GM18498 (cell line): ENCODE measurements around the gene CNIH3.
A peak's percentile ranks its signal among the peaks of the same experiment; 100 is the strongest.
"Not testable (repeated sequence)": the region's sequence is repeated elsewhere in the genome, so short reads cannot be mapped to it uniquely, and the experiment has no call there.

Experiments used
- ATAC-seq: cut with Tn5 transposase; IDR thresholded peaks from one replicate; pipeline ENCODE4 v1.9.1; 2021; ENCODE audit warnings: mild to moderate bottlenecking, moderate library complexity; ENCODE audit not compliant: unreplicated experiment

Gene CNIH3

GRCh38 chr1:224684979-224685425 lies 68.9 kb downstream of the CNIH3 start:
- no peak for ATAC-seq

GRCh38 chr1:224686140-224686539 lies 70.0 kb downstream of the CNIH3 start:
- not testable (repeated sequence) for ATAC-seq

- no peak for ATAC-seq
Measured at GRCh38 chr1:224687465-224687864, 71.3 kb downstream of the CNIH3 start.

GRCh38 chr1:224689374-224689773 lies 73.3 kb downstream of the CNIH3 start:
- no peak for ATAC-seq

DNA sequence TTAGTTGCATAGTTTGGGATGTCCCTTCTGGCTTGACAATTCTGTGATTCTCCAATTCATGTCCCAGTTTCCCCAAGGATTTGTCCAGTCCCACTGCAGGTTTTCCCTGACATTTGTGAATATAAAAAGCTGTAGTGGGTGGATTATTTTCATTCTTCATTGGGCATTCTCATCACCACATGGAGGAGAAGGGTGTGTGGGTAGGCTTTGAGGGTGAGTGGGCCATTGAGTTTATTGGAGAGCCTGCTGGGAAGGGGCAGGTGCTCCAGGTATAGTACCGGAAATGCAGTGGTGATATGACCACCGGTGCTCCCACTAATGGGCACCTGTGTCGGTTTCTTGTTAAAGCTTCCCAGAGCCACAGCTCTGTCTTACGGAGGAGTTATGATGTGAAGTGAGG lies 74.5 kb downstream of the CNIH3 start:
- ATAC-seq = no peak

GRCh38 chr1:224691148-224691925 lies 75.2 kb downstream of the CNIH3 start:
- ATAC-seq = no peak

DNA sequence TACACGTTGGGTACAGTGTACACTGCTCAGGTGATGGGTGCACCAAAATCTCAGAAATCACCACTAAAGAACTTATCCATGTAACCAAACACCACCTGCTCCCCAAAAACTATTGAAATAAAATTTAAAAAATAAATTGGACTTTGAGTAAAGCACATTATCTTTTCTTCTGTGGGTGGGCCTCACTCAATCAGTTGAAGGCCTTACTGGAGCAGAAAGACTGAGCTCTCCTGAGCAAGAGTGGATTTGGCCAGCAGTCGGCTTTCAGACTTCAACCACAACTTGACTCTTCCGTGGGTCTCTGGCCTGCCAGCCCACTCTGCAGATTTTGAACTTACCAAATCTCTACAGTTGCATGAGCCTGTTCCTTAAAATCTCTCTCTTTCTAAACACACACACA lies 78.9 kb downstream of the CNIH3 start:
- no peak for ATAC-seq

GRCh38 chr1:224696021-224696420 lies 79.9 kb downstream of the CNIH3 start:
- ATAC-seq = no peak

DNA sequence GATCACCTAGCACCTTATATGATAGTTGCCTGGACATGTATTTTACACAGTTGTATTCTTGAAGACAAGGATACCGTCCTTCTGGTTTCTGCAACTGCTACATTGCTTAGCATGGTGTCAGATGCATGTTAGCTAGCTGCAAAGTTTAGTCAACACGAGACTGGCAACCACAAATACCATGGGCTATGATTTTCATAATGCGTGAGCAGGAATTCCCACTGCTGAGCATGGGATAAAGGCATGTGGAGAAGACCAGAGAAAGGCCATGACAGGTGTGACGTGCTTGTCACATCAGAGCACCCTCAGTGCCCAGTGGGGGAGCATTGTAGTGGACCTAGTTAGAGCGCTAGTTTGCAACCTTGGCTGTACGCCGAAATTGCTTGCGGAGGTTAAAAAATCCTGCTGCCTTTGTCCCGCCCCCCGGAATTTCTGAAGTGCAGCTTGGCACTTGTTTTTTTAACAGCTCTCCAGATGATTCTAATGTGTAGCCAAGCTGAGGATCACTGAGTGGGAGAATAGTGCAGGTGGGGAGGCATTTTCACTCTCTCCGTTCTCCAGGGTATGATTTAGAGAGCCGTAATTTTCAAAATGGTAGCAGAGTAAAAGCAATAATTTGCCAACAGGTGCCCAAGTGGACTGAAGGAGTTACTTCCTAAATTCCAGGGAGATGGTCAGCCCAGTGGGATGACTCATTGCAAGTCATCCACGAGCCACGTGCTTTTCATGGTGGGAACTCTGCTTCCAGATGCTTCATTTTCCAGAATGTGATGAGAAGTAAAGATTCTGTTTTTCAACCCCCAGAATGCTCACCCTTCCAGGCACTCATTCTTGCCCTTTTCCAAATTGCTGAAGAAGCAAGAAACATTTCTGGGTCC lies 81.0 kb downstream of the CNIH3 start:
- no peak for ATAC-seq

DNA sequence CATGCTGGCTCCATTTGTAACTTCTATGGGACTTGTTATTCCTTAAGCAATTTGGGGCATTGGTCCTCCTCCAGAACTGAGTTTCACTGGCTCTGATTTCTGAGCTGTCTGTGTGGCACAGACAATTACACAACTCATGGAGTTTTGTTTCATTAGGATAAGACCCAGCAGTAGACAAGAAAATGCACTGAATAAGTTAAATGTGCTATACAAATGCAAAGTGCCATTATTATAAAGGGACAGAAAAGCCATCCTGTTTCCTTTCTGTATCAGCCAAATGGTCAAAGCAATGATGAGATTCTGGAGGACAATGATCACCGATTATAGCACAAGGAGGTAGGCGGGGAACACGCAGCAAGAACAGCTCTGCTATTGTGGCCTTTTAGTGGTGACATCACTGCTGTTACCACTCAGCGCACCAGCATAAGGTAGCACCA lies 81.9 kb downstream of the CNIH3 start:
- ATAC-seq = no peak

DNA sequence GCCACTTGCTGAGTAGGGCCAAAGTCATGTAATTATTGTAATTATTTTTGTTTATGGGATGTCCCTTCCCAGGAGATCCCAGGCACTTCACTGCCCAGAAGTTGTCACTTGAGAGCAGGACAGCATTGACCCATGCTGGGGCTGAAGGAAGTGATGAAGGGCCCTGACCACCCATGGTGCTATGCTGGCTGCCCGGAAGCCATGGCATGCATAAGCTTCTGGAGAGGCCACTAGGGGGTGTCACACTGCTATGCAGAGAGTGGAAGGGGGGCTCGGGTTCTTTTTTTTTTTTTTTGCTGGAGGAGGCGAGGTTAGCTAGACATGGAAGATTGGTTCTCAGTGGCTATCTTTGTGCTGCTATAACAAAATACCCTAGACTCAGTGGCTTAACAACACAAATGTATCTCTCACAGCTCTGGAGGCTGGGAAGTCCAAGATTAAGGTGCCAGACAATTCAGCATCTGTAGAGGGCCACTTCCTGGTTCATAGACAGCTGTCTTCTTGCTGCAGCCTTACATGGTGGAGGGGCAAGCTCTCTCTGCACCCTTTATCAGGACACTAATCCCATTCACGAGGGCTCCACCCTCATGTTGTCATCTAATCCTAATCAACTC lies 84.9 kb downstream of the CNIH3 start:
- peak; percentile 74 for ATAC-seq

DNA sequence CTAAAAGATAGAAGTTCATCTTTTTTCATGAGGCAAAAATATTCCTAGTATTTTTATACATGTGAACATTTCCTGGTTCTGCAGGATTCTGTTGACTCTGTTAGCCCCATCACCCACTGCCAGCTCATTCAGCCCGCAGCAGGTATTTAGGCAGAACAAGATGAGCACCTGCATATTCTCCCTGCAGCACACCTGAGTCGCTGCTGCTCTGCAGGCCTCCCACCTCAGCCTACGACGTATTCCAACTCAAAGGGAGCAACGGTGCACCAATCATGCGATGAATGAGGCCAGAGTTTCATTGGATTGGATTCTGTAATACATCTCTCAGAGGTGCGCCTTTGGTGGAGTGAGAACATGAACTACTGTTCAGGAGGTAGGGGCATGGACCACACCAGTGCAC lies 87.6 kb downstream of the CNIH3 start:
- no peak for ATAC-seq

DNA sequence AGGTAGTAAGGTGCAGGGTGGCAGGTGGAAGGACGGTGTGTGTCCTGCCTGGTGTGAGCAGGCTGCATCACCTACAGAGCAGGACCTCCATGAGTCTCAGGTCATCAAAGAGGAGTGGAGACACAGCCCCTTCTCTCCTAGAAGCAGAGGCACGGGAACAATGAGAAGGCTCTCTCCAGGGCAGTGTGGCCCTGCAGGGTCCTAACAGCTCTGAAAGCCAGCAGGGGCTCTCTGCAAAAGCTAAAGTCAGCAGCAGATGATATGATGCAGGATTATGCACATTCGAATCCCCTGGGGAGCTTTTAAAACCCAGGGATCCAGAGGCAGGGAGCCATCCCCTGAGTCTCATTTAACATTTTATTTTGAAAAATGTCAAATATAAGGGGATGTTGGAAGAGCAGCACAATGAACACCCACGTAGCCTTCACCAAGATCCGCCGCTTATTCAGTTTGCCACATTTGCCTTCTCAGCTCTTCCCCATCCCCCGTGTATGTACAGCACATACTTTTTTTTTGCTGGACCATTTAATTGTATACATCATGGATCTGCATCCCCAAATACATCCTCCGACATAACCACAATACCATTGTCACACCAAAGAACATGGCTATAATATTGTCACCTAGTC lies 88.1 kb downstream of the CNIH3 start:
- no peak for ATAC-seq

DNA sequence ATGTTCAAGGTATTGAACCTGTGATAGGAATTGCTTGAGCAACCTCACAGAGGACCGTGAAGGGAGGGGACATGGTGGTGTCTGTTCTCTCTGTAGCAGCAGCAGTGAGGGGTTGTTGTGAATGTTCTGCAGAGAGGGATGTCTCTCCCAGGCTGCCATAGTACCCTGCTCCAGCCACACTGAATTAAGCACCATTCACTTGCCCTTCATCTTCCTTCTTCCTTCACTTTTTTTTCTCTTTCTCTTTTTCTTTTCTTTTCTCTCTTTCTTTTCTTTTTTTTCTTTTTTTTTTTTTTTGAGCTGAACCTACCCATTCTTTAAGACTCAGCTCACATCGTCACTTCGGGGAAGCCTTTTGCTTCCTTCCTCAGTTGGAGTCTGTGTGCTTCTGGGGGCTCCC lies 89.5 kb downstream of the CNIH3 start:
- ATAC-seq = no peak

DNA sequence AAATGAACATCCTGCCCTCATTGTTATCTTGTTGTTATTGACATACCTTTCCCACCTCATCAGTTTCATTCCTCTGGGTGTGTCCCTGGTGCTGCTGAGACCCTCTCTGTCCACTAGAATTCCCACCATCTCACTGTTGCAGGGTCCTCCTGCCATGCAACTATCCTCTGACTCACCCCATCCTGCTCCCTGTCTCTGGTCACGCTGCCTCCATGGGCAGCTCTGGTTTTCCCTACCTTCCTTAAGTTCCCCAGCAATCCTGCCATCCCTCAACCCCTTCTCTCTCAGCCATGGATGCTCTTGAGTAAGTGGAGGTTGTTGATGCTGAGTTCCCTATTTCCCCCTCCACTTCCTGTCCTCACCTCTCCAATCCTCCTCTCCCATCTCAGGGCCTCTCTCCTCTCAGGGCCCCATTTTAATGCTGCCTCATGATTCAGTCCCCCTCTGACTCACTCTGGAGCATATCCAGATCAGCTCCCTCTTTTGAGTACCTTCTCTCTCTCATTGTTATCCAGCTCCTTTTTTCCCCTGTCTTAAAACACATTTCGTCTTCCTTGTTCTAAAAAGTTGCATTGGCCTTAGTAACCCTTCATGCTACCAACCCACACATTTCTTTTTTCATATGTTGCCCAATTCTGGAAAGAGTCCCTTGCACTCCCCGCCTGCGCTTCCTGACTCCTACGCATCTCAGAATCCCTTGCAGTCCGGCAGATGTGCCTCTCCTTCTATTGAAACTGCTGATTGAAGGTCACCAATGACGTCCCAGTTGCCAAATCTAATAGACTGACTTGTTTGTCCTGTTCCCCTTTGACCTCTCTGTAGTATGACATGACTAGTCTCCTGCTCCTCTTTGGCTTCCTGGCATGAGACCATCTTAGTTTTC lies 92.0 kb downstream of the CNIH3 start:
- ATAC-seq = no peak

DNA sequence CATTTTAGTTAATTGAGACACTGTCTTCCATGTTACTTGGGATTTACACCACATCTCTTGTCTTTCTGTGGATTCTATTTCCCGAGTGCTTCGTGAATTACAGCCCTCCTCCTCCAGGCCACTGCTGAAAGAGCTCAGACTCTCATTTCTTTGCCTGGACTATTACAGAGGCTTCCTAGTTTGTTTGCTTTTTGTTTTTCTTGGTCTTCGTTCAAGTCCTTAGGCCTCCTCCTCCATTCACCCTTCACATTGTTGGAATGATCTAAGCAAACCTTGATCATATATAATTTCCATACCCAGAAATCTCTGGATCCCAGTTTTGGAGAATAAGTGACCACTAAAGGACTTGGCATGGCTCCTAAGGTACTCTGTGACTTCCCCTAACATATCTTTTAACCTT lies 94.1 kb downstream of the CNIH3 start:
- no peak for ATAC-seq

DNA sequence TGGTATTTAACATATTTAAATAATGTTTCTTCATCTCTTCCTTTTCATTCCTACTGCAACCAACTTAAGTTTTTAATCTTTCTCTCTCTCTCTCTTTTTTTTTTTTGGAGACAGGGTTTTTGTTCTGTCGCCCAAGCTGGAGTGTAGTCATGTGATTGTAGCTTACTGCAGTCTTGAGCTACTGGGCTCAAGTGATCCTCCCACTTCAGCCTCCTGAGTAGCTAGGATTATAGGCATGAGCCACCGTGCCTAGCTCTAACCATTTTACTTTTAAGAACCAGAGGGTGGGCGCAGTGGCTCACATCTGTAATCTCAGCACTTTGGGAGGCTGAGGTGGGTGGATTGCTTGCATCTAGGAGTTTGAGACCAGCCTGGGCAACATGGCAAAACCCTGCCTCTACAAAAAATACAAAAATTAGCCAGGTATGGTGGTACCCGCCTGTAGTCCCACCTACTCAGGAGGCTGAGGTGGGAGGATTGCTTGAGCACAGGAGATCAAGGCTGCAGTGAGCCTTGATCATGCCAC lies 95.2 kb downstream of the CNIH3 start:
- not testable (repeated sequence) for ATAC-seq

DNA sequence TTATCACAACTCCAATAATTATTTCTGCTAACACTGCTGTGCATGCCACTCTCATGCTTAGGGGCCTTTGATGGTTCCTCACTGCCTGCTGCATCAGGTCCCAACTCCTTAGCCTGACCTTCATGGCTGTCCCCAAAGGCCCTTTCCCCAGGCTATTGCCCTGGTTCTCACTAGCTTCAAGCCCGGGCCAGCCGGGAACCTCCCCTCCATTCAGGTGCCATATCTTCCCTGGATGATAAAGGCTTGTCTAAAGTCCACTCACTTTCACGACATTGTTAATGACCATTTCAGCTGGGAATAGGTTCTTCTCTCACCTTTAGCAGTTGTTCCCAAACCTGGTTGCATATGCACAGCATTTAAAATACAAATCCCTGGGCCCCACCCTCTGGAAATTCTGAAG lies 95.8 kb downstream of the CNIH3 start:
- no peak for ATAC-seq

DNA sequence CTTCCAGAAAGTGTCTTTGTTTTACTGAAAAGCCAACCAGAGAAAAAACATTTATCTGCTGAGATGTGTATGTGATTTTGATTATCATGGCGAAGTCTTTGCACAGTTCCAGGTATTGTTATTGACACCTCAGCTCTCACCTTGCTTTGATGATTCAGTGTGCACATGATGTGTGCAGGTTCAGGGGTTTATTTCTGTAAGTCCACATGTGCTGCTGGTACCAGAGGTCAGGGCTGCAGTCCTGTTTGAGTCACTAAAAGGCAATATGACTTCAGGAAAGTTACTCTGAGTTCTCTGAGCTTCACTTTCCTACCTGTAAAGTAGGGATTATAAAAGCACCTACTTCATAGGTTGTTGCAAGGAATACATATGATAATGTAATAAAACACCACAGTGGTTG lies 97.1 kb downstream of the CNIH3 start:
- ATAC-seq = no peak

DNA sequence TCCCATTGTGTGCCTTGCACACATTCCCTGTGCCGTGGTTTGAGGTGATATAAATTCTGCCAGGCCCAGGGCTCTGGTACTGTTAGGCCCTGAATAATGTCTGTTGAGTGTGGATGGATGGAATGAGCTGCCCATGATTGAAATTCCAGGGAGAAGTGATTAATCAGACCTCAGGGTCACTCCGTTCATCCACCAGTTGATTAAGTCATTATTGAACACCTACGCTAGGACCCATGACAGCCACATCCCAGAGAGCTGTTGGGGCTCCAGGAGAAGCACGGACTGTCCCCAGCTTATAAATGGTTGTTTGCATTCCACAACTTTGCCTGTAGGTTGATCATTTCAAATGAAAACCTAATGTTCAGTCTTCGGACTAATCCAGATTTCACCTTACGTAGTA lies 98.4 kb downstream of the CNIH3 start:
- no peak for ATAC-seq
